Globus pallidus (tissue), 1 donor: ENCODE data around the gene SLC43A3.

Experiments
- DNase-seq: peaks from one replicate; pipeline ENCODE4 v3.0.0-alpha.2; 2015; ENCODE audit warnings: low spot score

The SLC43A3 gene

GRCh38 chr11:57426929-57427726, at the start of gene SLC43A3:
Gene SLC43A3, minus strand, starts transcription at chr11:57427121. Its CDS starts 949 bp downstream, at chr11:57426172.
- DNase-seq: peak; percentile 48

DNA sequence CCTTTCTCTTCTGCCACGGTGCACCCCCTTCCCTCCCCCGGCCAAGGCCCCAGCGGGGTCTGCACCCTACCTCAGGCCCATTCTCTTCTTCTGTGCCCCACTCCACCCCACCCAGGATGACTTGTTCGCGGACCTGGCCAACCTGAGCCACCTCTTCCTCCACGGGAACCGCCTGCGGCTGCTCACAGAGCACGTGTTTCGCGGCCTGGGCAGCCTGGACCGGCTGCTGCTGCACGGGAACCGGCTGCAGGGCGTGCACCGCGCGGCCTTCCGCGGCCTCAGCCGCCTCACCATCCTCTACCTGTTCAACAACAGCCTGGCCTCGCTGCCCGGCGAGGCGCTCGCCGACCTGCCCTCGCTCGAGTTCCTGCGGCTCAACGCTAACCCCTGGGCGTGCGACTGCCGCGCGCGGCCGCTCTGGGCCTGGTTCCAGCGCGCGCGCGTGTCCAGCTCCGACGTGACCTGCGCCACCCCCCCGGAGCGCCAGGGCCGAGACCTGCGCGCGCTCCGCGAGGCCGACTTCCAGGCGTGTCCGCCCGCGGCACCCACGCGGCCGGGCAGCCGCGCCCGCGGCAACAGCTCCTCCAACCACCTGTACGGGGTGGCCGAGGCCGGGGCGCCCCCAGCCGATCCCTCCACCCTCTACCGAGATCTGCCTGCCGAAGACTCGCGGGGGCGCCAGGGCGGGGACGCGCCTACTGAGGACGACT, 49.3 kb upstream of the SLC43A3 start:
- DNase-seq: no peak

DNA sequence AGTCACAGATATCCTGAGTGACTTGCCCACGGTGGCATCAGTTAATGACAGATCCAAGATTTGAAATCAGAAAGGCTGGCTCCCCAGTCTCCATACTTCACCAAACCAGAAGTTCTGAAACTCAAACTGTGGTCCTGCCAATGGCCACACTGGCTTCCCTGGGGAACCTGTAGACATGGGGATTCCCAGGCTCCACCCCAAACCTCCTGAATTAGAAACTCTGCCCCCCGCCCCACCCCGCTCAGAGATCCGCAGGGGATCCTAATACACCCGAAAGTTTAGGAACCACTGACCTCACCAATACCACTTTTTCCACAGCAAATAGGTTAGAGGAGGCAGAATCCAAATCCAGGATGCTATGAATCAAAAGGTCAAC, 48.7 kb upstream of the SLC43A3 start:
- DNase-seq: no peak

- DNase-seq: no peak
These were observed 48.3 kb upstream of the SLC43A3 start for GRCh38 chr11:57475191-57475590.

DNA sequence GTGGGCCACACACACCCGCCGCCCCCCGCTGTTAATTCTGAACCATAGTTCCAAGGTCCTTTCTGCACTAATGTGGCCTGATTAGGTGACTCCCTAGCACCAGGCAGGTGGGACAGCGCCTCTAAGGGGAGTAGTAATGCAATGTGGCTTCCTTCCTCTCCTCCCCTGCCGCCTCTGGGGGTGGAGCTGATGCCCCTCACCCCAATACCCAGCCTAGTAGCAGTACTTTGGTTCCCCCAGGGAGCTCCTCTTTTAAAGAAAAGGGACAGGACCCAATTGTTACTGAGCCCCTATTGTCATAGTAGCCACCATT, 47.8 kb upstream of the SLC43A3 start:
- DNase-seq: no peak

GRCh38 chr11:57474017-57474802, 47.3 kb upstream of the SLC43A3 start:
- no peak for DNase-seq

DNA sequence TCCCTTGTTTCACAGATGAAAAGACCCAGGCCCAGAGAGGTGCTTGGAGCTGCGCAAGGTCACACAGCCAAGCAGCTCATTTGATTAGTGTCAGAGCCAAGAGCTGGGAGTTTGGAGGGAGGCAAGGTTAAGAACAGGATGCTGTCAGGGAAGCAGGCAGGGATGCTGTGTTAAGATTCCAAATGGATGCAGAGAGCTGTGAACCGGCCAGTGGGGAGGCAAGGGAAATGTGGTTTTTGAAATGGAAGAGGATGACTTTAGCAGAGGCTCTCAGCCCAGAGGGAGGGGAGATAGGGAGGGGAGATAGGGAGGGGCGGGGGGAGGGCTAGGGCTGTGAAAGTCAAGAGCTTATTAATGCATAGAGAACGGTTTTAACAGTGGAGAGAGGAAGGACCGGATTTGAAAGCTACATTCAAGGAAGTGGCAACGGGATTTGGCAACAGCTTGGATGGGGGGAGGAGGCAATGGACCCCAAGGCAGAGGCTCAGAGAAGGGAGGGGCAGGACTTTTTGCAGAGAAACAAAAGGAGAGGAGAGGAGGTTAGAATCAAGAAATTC, 46.4 kb upstream of the SLC43A3 start:
- DNase-seq: no peak

GRCh38 chr11:57471496-57471895, 44.6 kb upstream of the SLC43A3 start:
- DNase-seq: no peak

- no peak for DNase-seq
These were observed 42.3 kb upstream of the SLC43A3 start for GRCh38 chr11:57469268-57469667.

DNA sequence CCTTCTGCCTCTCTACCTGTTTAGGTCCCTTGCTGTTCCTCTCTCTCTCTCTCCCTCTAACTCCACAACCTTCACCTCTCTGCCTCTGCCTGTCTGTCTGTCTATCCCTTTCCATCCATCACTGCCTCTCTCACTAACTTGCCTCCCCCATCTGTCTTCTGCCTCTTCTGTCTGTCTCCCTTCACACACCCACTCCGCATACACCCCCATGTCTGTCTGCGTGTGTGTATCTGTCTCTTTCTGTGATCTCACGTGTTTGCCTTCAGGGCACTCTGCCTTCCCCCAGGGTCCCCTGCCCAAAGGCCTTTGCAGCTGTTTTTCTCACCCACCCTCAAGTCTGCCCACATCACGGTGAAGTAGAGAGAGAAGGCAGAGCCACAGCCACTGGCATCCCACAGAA, 41.4 kb upstream of the SLC43A3 start:
- no peak for DNase-seq

GRCh38 chr11:57467508-57468157, 40.7 kb upstream of the SLC43A3 start:
- DNase-seq: no peak

GRCh38 chr11:57466680-57467079, 39.8 kb upstream of the SLC43A3 start:
- DNase-seq: no peak

DNA sequence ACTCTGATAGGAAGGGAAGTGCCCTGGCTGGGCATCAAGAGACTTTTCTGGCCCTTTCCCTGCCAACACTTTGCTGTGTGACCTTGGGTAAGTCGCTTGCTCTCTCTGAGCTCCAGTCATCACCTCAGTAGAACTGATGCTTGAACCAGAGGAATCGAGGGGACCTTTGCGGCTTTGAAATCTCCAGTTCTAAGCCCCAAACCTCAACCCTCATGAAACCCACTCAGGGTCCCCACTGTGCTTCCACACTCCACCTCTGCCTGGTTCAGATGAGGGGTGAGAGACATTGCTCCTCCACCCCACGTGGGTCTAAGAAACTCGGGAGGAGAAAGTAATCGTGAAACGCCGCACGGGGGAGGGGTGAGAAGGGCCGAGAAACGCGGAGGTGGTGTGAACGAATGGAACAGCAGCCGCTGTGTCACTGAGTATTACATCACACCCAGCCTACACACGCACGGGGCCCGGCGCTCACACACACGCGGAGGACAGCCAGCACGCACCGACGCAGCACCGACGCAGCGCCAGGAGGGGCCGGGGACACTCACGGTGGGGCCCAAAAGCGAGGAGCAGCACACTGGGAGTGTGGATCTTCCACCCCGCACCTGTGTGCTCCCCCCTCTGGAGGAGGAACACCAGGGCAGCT, 37.7 kb upstream of the SLC43A3 start:
- DNase-seq: no peak

- no peak for DNase-seq
These were observed 37.0 kb upstream of the SLC43A3 start for GRCh38 chr11:57463671-57464538.

GRCh38 chr11:57462597-57462996, 35.7 kb upstream of the SLC43A3 start:
- no peak for DNase-seq

DNA sequence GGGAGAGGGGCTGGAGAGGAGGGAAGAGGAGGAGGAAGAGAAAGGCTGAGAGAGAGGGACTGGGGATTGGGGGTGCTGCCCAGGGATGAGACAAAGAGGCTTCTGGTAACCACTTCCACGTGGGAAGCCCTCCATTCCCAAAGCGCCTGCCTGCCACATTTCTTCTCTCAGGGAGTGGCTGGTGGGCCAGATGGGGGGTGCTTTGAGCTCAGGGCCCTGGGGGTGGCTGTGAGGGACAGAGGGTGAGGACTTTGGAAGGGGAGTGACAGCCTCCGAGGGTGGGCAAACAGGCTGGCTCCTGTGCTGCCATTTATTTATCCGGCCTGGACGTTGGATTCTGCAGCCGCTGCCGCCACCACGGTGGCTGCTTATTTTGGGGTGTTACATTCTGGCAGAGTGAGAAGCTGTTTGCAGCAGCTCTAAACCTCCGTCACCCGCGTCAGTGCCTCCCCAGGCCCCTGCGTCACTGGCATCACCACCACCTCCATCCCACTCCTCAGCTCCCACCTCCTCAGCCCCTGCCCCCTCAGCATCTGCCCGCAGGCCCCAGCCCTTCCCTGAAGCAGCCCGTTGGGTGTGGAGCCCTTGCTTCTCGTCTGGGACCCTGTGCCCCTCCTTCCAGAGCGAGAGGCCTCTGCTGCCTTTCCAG, 35.0 kb upstream of the SLC43A3 start:
- no peak for DNase-seq

GRCh38 chr11:57460758-57461749, 34.1 kb upstream of the SLC43A3 start:
- DNase-seq: no peak

- no peak for DNase-seq
These were observed 33.3 kb upstream of the SLC43A3 start, which contains the start of gene RTN4RL2 for GRCh38 chr11:57460022-57460757. Gene RTN4RL2, plus strand, starts transcription at chr11:57460528. Its CDS starts 338 bp downstream, at chr11:57460866.
